Measurements from ENCODE around the gene FXYD6.

DNA sequence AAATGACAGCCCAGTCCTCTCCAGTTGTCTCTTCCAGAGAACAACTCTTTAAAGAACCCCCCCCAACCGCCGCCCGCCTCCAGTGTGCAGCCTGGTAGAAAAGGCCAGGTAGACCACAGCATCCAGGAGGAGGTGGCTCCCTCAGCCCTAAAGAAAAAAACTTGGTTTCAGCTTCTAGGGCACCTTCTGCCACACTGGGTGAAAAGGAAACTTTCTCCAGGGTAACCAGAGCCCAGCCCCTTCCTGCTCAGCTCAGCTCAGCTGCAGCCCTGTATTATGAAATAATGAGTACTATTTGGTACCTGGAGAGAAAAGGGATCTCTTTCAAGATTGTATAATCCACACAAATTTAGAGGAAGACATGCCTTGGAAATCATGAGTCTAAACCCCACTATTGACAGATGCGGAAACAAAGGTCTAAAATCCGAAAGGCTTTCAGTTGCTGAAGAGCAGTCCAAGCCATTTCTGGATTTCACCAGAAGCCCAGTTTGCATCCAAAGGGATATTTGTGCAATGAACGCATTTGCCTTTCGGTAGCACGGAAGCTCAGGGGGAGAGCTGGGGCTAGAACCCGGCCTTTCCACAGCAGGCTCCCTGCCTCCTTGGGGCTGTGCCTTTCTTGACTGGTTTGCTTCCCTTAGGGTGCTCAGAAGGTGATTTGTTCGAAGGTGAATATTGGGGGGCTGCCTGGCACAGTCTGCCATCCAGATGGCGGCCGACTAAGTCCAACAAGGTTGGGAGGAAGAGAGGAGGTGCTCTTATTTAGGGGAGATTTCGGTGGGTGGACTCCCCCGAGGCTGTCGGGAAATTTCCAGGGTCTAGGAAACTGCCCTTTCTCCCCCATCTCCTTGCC lies 3.3 kb downstream of the FXYD6 start:
- no peak for TF ChIP-seq CEBPB (IDR thresholded peaks at IDR 0.05)
- TF ChIP-seq EP300 (IDR thresholded peaks at IDR 0.05): no peak
- TF ChIP-seq, protein P1, sequence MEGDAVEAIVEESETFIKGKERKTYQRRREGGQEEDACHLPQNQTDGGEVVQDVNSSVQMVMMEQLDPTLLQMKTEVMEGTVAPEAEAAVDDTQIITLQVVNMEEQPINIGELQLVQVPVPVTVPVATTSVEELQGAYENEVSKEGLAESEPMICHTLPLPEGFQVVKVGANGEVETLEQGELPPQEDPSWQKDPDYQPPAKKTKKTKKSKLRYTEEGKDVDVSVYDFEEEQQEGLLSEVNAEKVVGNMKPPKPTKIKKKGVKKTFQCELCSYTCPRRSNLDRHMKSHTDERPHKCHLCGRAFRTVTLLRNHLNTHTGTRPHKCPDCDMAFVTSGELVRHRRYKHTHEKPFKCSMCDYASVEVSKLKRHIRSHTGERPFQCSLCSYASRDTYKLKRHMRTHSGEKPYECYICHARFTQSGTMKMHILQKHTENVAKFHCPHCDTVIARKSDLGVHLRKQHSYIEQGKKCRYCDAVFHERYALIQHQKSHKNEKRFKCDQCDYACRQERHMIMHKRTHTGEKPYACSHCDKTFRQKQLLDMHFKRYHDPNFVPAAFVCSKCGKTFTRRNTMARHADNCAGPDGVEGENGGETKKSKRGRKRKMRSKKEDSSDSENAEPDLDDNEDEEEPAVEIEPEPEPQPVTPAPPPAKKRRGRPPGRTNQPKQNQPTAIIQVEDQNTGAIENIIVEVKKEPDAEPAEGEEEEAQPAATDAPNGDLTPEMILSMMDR (IDR thresholded peaks at IDR 0.05): no peak
- no peak for TF ChIP-seq POLR2A (IDR thresholded peaks at IDR 0.05; ENCODE audit: low read length)
- TF ChIP-seq SREBF2 (IDR thresholded peaks at IDR 0.05): no peak
